ENCODE measurements around the gene PTMS. TPM values are rescaled to one million over a fixed set of nuclear protein-coding genes. Genes with fewer than 3 reads are reported as not detected.

The PTMS gene
- total and polyA plus RNA-seq, 7 donors: 65.4 to 104 (median 82.6) TPM

GRCh38 chr12:6771509-6772330 lies 5.6 kb downstream of the PTMS start:
- Histone ChIP-seq H3K4me1 (peaks cover 14% of the 10 kb centered on the region), H3K27me3 (ENCODE audit: insufficient read depth in 3 of 3, low read length in 2 of 3) (peaks cover 0 to 2% (median 0%) of the 10 kb centered on the region in 3 donors), H3K27ac (no peak overlapping the region), H3K4me3 (no peak overlapping the region), H3K9me3 (no peaks in the 10 kb centered on the region), H3K36me3 (ENCODE audit: insufficient read depth in 1 of 2, low read depth in 1 of 2) (no peaks in the 10 kb centered on the region)
- 81 to 84% (median 82%) methylated on average over 12 of the region's 12 CpGs for WGBS, 3 donors
- ATAC-seq: no peak
- DNase-seq: no peak
- TF ChIP-seq, protein P1, sequence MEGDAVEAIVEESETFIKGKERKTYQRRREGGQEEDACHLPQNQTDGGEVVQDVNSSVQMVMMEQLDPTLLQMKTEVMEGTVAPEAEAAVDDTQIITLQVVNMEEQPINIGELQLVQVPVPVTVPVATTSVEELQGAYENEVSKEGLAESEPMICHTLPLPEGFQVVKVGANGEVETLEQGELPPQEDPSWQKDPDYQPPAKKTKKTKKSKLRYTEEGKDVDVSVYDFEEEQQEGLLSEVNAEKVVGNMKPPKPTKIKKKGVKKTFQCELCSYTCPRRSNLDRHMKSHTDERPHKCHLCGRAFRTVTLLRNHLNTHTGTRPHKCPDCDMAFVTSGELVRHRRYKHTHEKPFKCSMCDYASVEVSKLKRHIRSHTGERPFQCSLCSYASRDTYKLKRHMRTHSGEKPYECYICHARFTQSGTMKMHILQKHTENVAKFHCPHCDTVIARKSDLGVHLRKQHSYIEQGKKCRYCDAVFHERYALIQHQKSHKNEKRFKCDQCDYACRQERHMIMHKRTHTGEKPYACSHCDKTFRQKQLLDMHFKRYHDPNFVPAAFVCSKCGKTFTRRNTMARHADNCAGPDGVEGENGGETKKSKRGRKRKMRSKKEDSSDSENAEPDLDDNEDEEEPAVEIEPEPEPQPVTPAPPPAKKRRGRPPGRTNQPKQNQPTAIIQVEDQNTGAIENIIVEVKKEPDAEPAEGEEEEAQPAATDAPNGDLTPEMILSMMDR (IDR thresholded peaks at IDR 0.05): no peak
- intact Hi-C loops (cut with DNase I): no loop called here

DNA sequence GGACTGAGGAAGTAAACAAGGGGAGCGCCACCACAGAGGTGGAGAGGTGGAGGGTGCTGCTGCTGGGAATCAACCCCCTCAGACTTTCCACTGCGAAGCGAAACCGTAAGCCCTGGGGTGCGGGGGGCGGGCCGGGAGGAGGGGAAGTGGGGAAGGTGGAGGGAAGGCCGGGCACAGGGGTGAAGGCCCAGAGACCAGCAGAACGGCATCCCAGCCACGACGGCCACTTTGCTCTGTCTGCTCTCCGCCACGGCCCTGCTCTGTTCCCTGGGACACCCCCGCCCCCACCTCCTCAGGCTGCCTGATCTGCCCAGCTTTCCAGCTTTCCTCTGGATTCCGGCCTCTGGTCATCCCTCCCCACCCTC lies 6.2 kb downstream of the PTMS start, which contains the start of gene LAG3:
TSS of gene LAG3 (plus strand) at position 190 of the 365 bp plus-strand sequence. CDS start 333 bp downstream, outside the sequence.
- Histone ChIP-seq H3K36me3 (ENCODE audit: insufficient read depth in 1 of 2, low read depth in 1 of 2) (no peaks in the 10 kb centered on the region), H3K4me1 (peaks cover 14% of the 10 kb centered on the region), H3K9me3 (no peaks in the 10 kb centered on the region), H3K27ac (no peak within 1 kb of the TSS), H3K27me3 (ENCODE audit: insufficient read depth in 3 of 3, low read length in 2 of 3) (peaks cover 0 to 2% (median 0%) of the 10 kb centered on the region in 3 donors), H3K4me3 (no peak within 1 kb of the TSS)
- TF ChIP-seq, protein P1 (IDR thresholded peaks at IDR 0.05): no peak
- DNase-seq (no peak), ATAC-seq (no peak)
- intact Hi-C loops (cut with DNase I): no loop called here
- WGBS, 3 donors: 47 to 69% (median 66%) methylated on average over 6 to 15 of the region's 15 CpGs

- TF ChIP-seq, protein P1 (IDR thresholded peaks at IDR 0.05): no peak
- ATAC-seq (no peak), DNase-seq (no peak)
- intact Hi-C loops (cut with DNase I): no loop called here
- Histone ChIP-seq H3K36me3 (ENCODE audit: insufficient read depth in 1 of 2, low read depth in 1 of 2) (no peaks in the 10 kb centered on the region), H3K27ac (no peak overlapping the region), H3K4me3 (no peak overlapping the region), H3K4me1 (peaks cover 13% of the 10 kb centered on the region), H3K27me3 (ENCODE audit: insufficient read depth in 3 of 3, low read length in 2 of 3) (peaks cover 0 to 2% (median 0%) of the 10 kb centered on the region in 3 donors), H3K9me3 (no peaks in the 10 kb centered on the region)
- WGBS, 3 donors: 71 to 81% (median 76%) methylated on average over 21 of the region's 21 CpGs
Measured at GRCh38 chr12:6772726-6773589, 6.8 kb downstream of the PTMS start.

GRCh38 chr12:6773590-6774351 lies 7.6 kb downstream of the PTMS start:
- TF ChIP-seq, protein P1 (IDR thresholded peaks at IDR 0.05): no peak
- DNase-seq (no peak), ATAC-seq (no peak)
- Histone ChIP-seq H3K4me3 (peak overlapping the region; percentile 4), H3K27me3 (ENCODE audit: insufficient read depth in 3 of 3, low read length in 2 of 3) (peaks cover 0 to 2% (median 0%) of the 10 kb centered on the region in 3 donors), H3K36me3 (ENCODE audit: insufficient read depth in 1 of 2, low read depth in 1 of 2) (no peaks in the 10 kb centered on the region), H3K4me1 (peaks cover 10% of the 10 kb centered on the region), H3K27ac (no peak overlapping the region), H3K9me3 (no peaks in the 10 kb centered on the region)
- 51 to 58% (median 52%) methylated on average over 50 to 60 of the region's 60 CpGs for WGBS, 3 donors
- intact Hi-C loops (cut with DNase I): no loop called here

Data from psoas muscle (tissue), 8 donors.